K562 (cell line): ENCODE measurements around the gene TAX1BP1. TPM values are rescaled to one million over a fixed set of nuclear protein-coding genes. Genes with fewer than 3 reads are reported as not detected.
A peak's percentile ranks its signal among the peaks of the same experiment; 100 is the strongest.

Source experiments
- ATAC-seq: fragments of 200-7000 bp; cut with Tn5 transposase; 3 replicates; pipeline ENCODE4 v1.9.1; 2020; ENCODE audit warnings: moderate library complexity
- BruUV-seq: library from RNA; stranded (reverse); fragments of 400-500 nt; replicated peaks from 2 replicates; lab custom pipeline; 2021; lab: Mats Ljungman, UMichigan
- CTCF ChIA-PET: fragments of 300-600 bp; formaldehyde crosslinking; extraction: SDS; loops from one replicate; lab custom pipeline; 2021; ENCODE audit warnings: low intra/inter-chr PET ratio; lab: Yijun Ruan, JAX
- POLR2A ChIA-PET: fragments of 300-600, 350-650 bp; sonication (Branson Sonifier 250); formaldehyde crosslinking; extraction: SDS; loops from one replicate; lab custom pipeline; 2021; ENCODE audit warnings: antibody characterized with exemption, inconsistent platforms; lab: Yijun Ruan, JAX
- DNase-seq, 4 experiments: peaks; one replicate each; pipeline versions ENCODE4 v3.0.0 to v3.0.0-alpha.2; 2011 to 2018; ENCODE audit warnings: low spot score in 3 of 4, mixed read lengths in 3 of 4; ENCODE audit errors: extremely low read depth in 1 of 4
- FAIRE-seq: peaks from 2 replicates; lab custom pipeline; 2011; peaks lifted over from hg19 to GRCh38; lab: Jason Lieb, UNC
- H2AFZ ChIP-seq: 2 replicates; pipeline ENCODE4 v1.6.0; 2011; ENCODE audit warnings: low read depth, low read length, control low read depth, inconsistent platforms
- H3K27ac ChIP-seq: fragments of 200-600 bp; 3 replicates; pipeline ENCODE4 v1.8.0; 2011; ENCODE audit warnings: low read depth, mild to moderate bottlenecking, control low read depth, inconsistent platforms, low read length, moderate library complexity, mixed read lengths; ENCODE audit errors: extremely low read depth
- H3K27me3 ChIP-seq, 2 experiments: fragments of 300-600 bp in 1 of 2; 2 replicates in 1 of 2; 3 replicates in 1 of 2; pipeline versions ENCODE4 v1.6.0 to v1.8.0; 2011; ENCODE audit warnings: inconsistent platforms in 2 of 2, low read length in 2 of 2, mild to moderate bottlenecking in 1 of 2, mixed read lengths in 1 of 2, moderate library complexity in 1 of 2; ENCODE audit not compliant: control insufficient read depth in 2 of 2, insufficient read depth in 2 of 2
- H3K36me3 ChIP-seq: fragments of 300-600 bp; 3 replicates; pipeline ENCODE4 v1.8.0; 2011; ENCODE audit warnings: mild to moderate bottlenecking, low read length, inconsistent platforms; ENCODE audit not compliant: control insufficient read depth, insufficient read depth
- H3K4me1 ChIP-seq, 2 experiments: fragments of 200-600 bp in 1 of 2; replicated peaks in 1 of 2; 2 replicates in 1 of 2; 3 replicates in 1 of 2; pipeline versions ENCODE4 v1.5.1 to v1.8.0; 2011; ENCODE audit warnings: inconsistent platforms in 2 of 2, low read length in 2 of 2, mild to moderate bottlenecking in 1 of 2, mixed read lengths in 1 of 2, moderate library complexity in 1 of 2; ENCODE audit not compliant: control insufficient read depth in 2 of 2, insufficient read depth in 2 of 2
- H3K4me2 ChIP-seq: 2 replicates; pipeline ENCODE4 v1.6.1; 2011; ENCODE audit warnings: low read length, control low read depth, inconsistent platforms, mixed read lengths; ENCODE audit not compliant: insufficient read depth
- H3K4me3 ChIP-seq: fragments of 200-600 bp; sonication (generic), shearing (Covaris generic); 2 replicates; pipeline ENCODE4 v1.5.1; 2016; ENCODE audit warnings: control low read depth, inconsistent platforms
- H3K79me2 ChIP-seq: fragments of 200-600 bp; 3 replicates; pipeline ENCODE4 v1.8.0; 2011; ENCODE audit warnings: low read length, inconsistent platforms; ENCODE audit not compliant: control insufficient read depth, insufficient read depth
- H3K9ac ChIP-seq, 2 experiments: 2 replicates each; pipeline versions ENCODE4 v1.6.0 to v1.6.1; 2011; ENCODE audit warnings: low read depth in 2 of 2, low read length in 2 of 2, control low read depth in 1 of 2, inconsistent platforms in 1 of 2, mild to moderate bottlenecking in 1 of 2, mixed read lengths in 1 of 2; ENCODE audit not compliant: insufficient read depth in 1 of 2
- H3K9me1 ChIP-seq: one replicate; pipeline ENCODE4 v1.6.0; 2011; ENCODE audit warnings: inconsistent platforms, mild to moderate bottlenecking, low read length, moderate library complexity; ENCODE audit not compliant: control insufficient read depth, insufficient read depth
- H3K9me3 ChIP-seq: replicated peaks from 2 replicates; pipeline ENCODE4 v1.5.1; 2011; ENCODE audit warnings: low read depth, low read length, inconsistent platforms; ENCODE audit not compliant: control insufficient read depth, insufficient read depth
- H4K20me1 ChIP-seq: replicated peaks from 2 replicates; pipeline ENCODE4 v1.6.1; 2011; ENCODE audit warnings: low read length, inconsistent platforms, mixed read lengths; ENCODE audit not compliant: control insufficient read depth, insufficient read depth
- MEIS2 ChIP-seq: fragments of 450-650 bp; IDR thresholded peaks from 2 replicates; pipeline ENCODE4 v1.6.1; 2014; ENCODE audit warnings: mild to moderate bottlenecking; ENCODE audit not compliant: partially characterized antibody
- MYBL2 ChIP-seq, 2 experiments: fragments of 450-650 bp in 1 of 2; sonication (generic) in 1 of 2; formaldehyde crosslinking in 1 of 2; IDR thresholded peaks; 2 replicates each; pipeline versions ENCODE4 v1.6.1 to v1.8.1; 2017 to 2022; ENCODE audit warnings: borderline replicate concordance in 1 of 2, inconsistent platforms in 1 of 2, low read depth in 1 of 2, mild to moderate bottlenecking in 1 of 2, missing genetic modification reagents in 1 of 2, moderate library complexity in 1 of 2
- PHF20 ChIP-seq: fragments of 450-650 bp; IDR thresholded peaks from 2 replicates; pipeline ENCODE4 v1.6.1; 2018; ENCODE audit not compliant: partially characterized antibody
- WGBS: fragments of 100-300 bp; shearing (Covaris generic); methylation state at CpG from one replicate; pipeline ENCODE4 v1.1.6; 2016; ENCODE audit warnings: low coverage, mixed read lengths; ENCODE audit not compliant: insufficient coverage; ENCODE audit errors: missing lambda C conversion rate; 5-methylcytosine and 5-hydroxymethylcytosine counted together
- in situ Hi-C: fragments of 300-500 bp; cut with MboI; formaldehyde crosslinking; loops from 4 replicates; pipeline ENCODE4 v1.15.0; 2018; ENCODE audit warnings: inconsistent platforms, mixed read lengths
- intact Hi-C: fragments of 100-400 bp; cut with micrococcal nuclease; formaldehyde crosslinking; loops from 2 replicates; pipeline ENCODE4 v1.14.2; 2022
- polyA plus RNA-seq, 8 experiments: library from polyadenylated mRNA; depleted of rRNA in 4 of 8; stranded (reverse) in 5 of 8; unstranded in 3 of 8; fragments of >200 nt; fragmentation: Nextera tagmentation in 2 of 8; fragmentation: Illumina TruSeq in 1 of 8; extraction: Ambion mirVana in 2 of 8; extraction: Trizol in 1 of 8; gene quantifications; 2 replicates each; pipeline versions ENCODE4 v1.2.1 to v1.2.3, GENCODE V29; 2011 to 2014; ENCODE audit warnings: inconsistent platforms in 1 of 8, missing spikeins in 1 of 8
- total RNA-seq, 7 experiments: library from RNA; depleted of rRNA in 6 of 7; stranded (reverse); fragments of >200 nt in 6 of 7; fragmentation: Illumina TruSeq in 2 of 7; extraction: Trizol in 2 of 7; gene quantifications; 2 replicates each; pipeline versions ENCODE4 v1.2.1 to v1.2.3, GENCODE V29; 2011 to 2021; ENCODE audit warnings: low replicate concordance in 1 of 7
- TF ChIP-seq, protein P1 (sequence below): fragments of 250-450 bp; sonication (Bioruptor Pico); IDR thresholded peaks from 2 replicates; pipeline ENCODE4 v1.5.0; 2021; ENCODE audit warnings: mild to moderate bottlenecking, borderline replicate concordance

Gene TAX1BP1
- total and polyA plus RNA-seq, 9 of the 15 experiments (the other 6 are each of a cell fraction or from before 2014, with no cell fraction given), result 49.0 to 119 (median 75.9) TPM

DNA sequence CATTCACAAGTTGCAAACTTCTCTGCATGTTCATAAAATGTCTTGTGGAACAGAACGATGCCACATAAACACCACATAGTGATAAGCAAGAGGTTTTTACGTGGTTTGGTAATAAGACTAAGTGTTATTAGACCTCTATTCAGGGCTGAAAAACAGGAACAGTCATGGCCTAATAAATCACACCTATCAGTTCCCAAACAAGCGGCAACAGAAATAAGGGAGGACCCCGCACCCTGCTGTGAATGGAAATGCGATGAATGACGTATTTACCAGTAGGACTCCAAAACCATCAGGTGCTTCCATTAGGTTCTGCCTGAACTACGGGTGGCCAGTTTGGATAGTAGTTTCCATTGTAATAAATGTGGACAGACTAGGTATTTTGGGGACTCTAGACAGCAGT, 129.1 kb downstream of the TAX1BP1 start:
- CTCF ChIA-PET, result no interaction called here
- 4% methylated on average over 7 of the region's 7 CpGs for WGBS
- no peaks in the 10 kb centered on the region for H3K79me2 ChIP-seq
- DNase-seq, result no peak
- H3K27me3 ChIP-seq, result peaks cover 64 to 77% of the 10 kb centered on the region in 2 experiments
- no peaks in the 10 kb centered on the region for H3K9me1 ChIP-seq
- no peaks in the 10 kb centered on the region for H3K36me3 ChIP-seq
- TF ChIP-seq PHF20 (no peak), MEIS2 (peak; percentile 11)
- TF ChIP-seq, all 486 proteins: peak for 1
- no peak overlapping the region for H3K9ac ChIP-seq
- H3K4me1 ChIP-seq, result peaks cover 0 to 3% of the 10 kb centered on the region in 2 experiments; a peak in 1 of 5 replicates
- intact Hi-C loops, result no loop called here
- no peaks in the 10 kb centered on the region for H4K20me1 ChIP-seq
- in situ Hi-C loops, result no loop called here
- no peaks in the 10 kb centered on the region for H3K9me3 ChIP-seq
- POLR2A ChIA-PET, result interaction anchor here (0.6 kb wide), 1 partner anchor 660 kb away, joined by 3 read pairs; no protein-coding TSS in a partner anchor
- H3K27ac ChIP-seq, result no peak overlapping the region
- FAIRE-seq (no peak), ATAC-seq (no peak)
- H3K4me3 ChIP-seq, result no peak overlapping the region
- no peak overlapping the region for H3K4me2 ChIP-seq
- BruUV-seq, result no TSS peak
- no peak overlapping the region for H2AFZ ChIP-seq

DNA sequence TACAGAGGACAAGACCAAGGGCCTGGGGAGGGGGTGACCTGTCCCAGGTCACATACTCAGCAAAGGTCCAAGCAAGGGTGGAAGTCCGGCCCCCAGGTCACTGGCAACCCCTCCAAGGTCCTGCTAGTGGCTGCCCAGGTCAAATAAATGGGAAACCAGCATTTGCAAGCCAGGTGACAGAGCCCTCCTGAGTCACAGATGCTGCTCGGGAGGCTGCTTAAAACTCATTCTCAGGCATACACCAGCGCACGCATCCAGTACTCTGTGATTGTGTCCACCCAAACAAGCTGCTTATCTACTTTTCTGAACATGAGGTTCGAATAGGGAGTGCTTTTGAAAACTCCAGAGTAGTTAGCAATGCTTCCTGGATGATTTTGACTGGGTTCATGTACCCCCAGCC, 130.6 kb downstream of the TAX1BP1 start:
- H2AFZ ChIP-seq, result no peak overlapping the region
- no peaks in the 10 kb centered on the region for H3K9me1 ChIP-seq
- no peaks in the 10 kb centered on the region for H3K36me3 ChIP-seq
- H3K79me2 ChIP-seq, result no peaks in the 10 kb centered on the region
- DNase-seq, result no peak
- in situ Hi-C loops, result no loop called here
- H3K9me3 ChIP-seq, result no peaks in the 10 kb centered on the region
- WGBS, result 0% methylated on average over 5 of the region's 5 CpGs
- no peak for ATAC-seq
- H3K4me3 ChIP-seq, result no peak overlapping the region
- no TSS peak for BruUV-seq
- intact Hi-C loops, result loop anchor here (10.0 kb wide), 1 partner anchor 56 kb away; no protein-coding TSS in a partner anchor
- no peak overlapping the region for H3K4me2 ChIP-seq
- no peak overlapping the region for H3K9ac ChIP-seq
- ChIA-PET POLR2A (interaction anchor here (0.6 to 0.8 kb wide), 2 partner anchors 13 to 225 kb away, joined by 3 to 6 read pairs; no protein-coding TSS in a partner anchor), CTCF (no interaction called here)
- H3K27ac ChIP-seq, result no peak overlapping the region
- no peaks in the 10 kb centered on the region for H4K20me1 ChIP-seq
- peak; percentile 6 for FAIRE-seq
- H3K4me1 ChIP-seq, result peaks cover 0 to 3% of the 10 kb centered on the region in 2 experiments; a peak in 1 of 5 replicates
- peaks cover 67 to 77% of the 10 kb centered on the region in 2 experiments for H3K27me3 ChIP-seq
- no peak for TF ChIP-seq MYBL2 (IDR thresholded peaks at IDR 0.05; ENCODE audit: low read depth)
- no peak for TF ChIP-seq MYBL2 (CRISPR knock-in tag; IDR thresholded peaks at IDR 0.05; ENCODE audit: borderline replicate concordance)
- TF ChIP-seq, protein P1, sequence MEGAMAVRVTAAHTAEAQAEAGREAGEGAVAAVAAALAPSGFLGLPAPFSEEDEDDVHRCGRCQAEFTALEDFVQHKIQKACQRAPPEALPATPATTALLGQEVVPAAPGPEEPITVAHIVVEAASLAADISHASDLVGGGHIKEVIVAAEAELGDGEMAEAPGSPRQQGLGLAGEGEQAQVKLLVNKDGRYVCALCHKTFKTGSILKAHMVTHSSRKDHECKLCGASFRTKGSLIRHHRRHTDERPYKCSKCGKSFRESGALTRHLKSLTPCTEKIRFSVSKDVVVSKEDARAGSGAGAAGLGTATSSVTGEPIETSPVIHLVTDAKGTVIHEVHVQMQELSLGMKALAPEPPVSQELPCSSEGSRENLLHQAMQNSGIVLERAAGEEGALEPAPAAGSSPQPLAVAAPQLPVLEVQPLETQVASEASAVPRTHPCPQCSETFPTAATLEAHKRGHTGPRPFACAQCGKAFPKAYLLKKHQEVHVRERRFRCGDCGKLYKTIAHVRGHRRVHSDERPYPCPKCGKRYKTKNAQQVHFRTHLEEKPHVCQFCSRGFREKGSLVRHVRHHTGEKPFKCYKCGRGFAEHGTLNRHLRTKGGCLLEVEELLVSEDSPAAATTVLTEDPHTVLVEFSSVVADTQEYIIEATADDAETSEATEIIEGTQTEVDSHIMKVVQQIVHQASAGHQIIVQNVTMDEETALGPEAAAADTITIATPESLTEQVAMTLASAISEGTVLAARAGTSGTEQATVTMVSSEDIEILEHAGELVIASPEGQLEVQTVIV (CRISPR knock-in tag), result no peak
